ENCODE data around the gene CUL4A. TPM values are rescaled to one million over a fixed set of nuclear protein-coding genes. Genes with fewer than 3 reads are reported as not detected.

CUL4A gene
- total RNA-seq, 2 experiments from 2014 or later = 66.0 to 66.3 TPM

GRCh38 chr13:113205428-113205931 is 3.9 kb upstream of the CUL4A start:
- Mint-ChIP-seq H3K9me3 (no peaks in the 10 kb centered on the region), H3K27me3 (no peaks in the 10 kb centered on the region), H3K36me3 (peaks cover 15% of the 10 kb centered on the region), H3K4me3 (no peak overlapping the region), H3K27ac (no peak overlapping the region), H3K4me1 (peaks cover 37% of the 10 kb centered on the region)
- no peak for DNase-seq
- ATAC-seq (ENCODE audit: low read depth) = no peak
- POLR2A ChIA-PET = no interaction called here

- Mint-ChIP-seq H3K4me1 (peaks cover 47% of the 10 kb centered on the region), H3K4me3 (peak overlapping the region; percentile 88), H3K36me3 (peaks cover 26% of the 10 kb centered on the region), H3K27ac (peak overlapping the region; percentile 82), H3K27me3 (no peaks in the 10 kb centered on the region), H3K9me3 (no peaks in the 10 kb centered on the region)
- DNase-seq = no peak
- no peak for ATAC-seq (ENCODE audit: low read depth)
- POLR2A ChIA-PET = interaction anchor here (0.8 kb wide), 1 partner anchor 283 kb away, joined by 3 read pairs; the partner anchor contains the start of gene DCUN1D2
Observed at GRCh38 chr13:113207460-113207859, 2.0 kb upstream of the CUL4A start.

DNA sequence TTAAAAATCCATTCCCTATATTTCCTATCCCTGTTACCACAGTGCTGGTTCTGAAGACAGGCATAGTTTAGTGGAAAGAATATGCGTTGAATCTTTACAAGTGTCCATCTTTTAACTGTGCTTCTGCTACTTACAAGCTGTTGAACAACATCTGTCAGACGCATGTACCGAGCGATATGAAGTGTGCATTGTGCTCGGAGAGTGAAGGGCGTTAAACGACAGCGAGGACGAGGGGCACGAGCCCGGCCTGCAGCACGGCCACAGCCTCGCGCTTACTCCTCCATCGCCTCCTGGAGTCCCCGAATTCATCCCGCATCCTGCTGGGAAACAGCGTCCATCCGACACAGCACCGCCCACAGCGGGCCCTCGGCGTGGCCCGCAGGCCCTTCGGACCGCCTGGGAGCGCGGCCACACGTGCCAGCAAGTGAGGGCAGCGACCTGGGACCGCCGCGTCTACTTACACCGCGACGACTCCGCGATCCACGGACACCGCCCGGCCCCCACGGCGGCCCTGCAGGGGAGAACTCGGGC is 1.5 kb upstream of the CUL4A start:
- H3K4me1 Mint-ChIP-seq = peaks cover 47% of the 10 kb centered on the region
- peak; percentile 6 for ATAC-seq (ENCODE audit: low read depth)
- no peaks in the 10 kb centered on the region for H3K27me3 Mint-ChIP-seq
- peak overlapping the region; percentile 88 for H3K4me3 Mint-ChIP-seq
- DNase-seq = no peak
- H3K36me3 Mint-ChIP-seq = peaks cover 26% of the 10 kb centered on the region
- no peaks in the 10 kb centered on the region for H3K9me3 Mint-ChIP-seq
- peak overlapping the region; percentile 82 for H3K27ac Mint-ChIP-seq
- POLR2A ChIA-PET = interaction anchor here (0.8 to 2.9 kb wide), 5 partner anchors 17 to 283 kb away, joined by 3 to 16 read pairs (median 4); partner anchors contain the start of genes DCUN1D2 and LAMP1

DNA sequence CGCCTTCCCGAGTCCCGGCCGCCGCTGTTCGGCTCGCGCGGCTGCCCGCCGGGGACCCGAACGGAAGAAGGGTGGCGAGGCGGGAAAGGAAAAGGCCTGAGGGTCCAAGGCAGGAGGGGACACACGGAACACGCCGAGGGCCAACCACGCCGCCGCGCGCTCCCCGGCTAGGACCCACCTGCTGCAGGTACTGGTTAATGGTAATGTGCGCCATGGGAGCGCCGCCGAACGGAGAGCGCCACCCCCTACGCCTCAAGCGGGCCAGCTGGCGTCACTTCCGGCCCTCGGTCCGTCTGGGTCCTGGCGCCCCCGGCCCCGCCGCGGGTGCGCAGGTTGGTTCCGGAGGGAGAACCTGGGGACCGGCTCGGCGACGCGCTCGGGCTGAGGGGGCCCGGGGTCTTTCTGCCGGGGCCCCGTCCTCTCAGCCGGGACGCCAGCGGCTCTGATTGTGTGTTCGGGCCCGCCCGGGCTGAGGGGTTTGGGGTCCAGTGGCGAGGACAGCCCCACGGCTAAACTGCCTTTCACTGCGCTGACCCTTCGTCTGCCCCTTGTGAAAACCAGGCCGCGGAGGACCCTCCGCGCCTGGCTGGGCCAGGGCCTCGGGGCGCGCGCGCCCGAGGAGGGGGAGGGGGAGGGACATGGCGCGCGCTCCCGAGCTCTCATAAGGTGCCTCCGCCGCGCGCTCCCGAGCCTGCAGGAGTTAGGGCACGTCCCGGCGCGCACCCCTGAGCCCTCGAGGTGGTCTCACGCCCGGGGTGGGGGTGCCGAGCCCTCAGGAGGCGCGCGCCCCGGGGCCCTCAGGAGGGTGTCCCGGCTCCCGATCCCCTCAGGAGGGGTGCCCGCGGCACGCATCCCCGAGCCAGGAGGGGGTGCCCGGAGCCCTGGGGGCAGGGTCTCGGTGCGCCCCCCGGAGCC is 735 bp upstream of the CUL4A start, which contains the start of gene PCID2:
Gene PCID2 (minus strand): TSS at position 249 of the 915 bp plus-strand sequence. CDS start 35 bp downstream, at position 214.
- Mint-ChIP-seq H3K27me3 (no peaks in the 10 kb centered on the region), H3K27ac (peak within 1 kb of the TSS; percentile 82), H3K4me3 (peak within 1 kb of the TSS; percentile 88), H3K4me1 (peaks cover 51% of the 10 kb centered on the region), H3K36me3 (peaks cover 26% of the 10 kb centered on the region), H3K9me3 (no peaks in the 10 kb centered on the region)
- ATAC-seq (ENCODE audit: low read depth) = peak; percentile 69
- POLR2A ChIA-PET = interaction anchor here (0.7 to 2.9 kb wide), 13 partner anchors 17 to 620 kb away, joined by 3 to 16 read pairs (median 4); partner anchors contain the start of genes LAMP1, MCF2L, PROZ and TFDP1
- peak; percentile 97 for DNase-seq

- POLR2A ChIA-PET = interaction anchor here (0.7 to 2.9 kb wide), 12 partner anchors 22 to 374 kb away, joined by 3 to 16 read pairs (median 4); partner anchors contain the start of genes LAMP1, MCF2L, PROZ and TFDP1
- Mint-ChIP-seq H3K27ac (peak overlapping the region; percentile 72), H3K9me3 (no peaks in the 10 kb centered on the region), H3K4me1 (peaks cover 54% of the 10 kb centered on the region), H3K36me3 (peaks cover 26% of the 10 kb centered on the region), H3K27me3 (no peaks in the 10 kb centered on the region), H3K4me3 (peak overlapping the region; percentile 74)
- peak; percentile 60 for ATAC-seq (ENCODE audit: low read depth)
- peak; percentile 81 for DNase-seq
Observed at GRCh38 chr13:113209759-113210421, 477 bp downstream of the CUL4A start.

DNA sequence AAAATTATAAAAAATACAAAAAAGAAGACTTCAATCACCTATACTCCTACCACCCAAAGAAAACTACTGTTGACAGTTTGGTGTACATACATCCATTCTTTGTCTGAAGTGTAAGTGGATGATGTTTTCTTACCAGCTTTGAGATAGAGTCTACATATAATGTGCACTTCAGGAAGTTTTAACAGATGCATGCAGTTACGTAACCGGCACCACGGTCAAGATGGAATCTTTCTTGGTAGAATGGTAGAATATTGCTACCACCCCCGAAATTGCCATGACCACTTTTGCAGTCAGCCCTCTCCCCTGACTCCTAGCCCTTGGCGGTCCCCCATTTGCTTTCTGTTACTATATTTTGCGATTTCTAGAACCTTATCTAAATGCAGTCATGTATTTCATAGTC is 1.4 kb downstream of the CUL4A start:
- Mint-ChIP-seq H3K27ac (peak overlapping the region; percentile 37), H3K4me1 (peaks cover 46% of the 10 kb centered on the region), H3K36me3 (peaks cover 18% of the 10 kb centered on the region), H3K27me3 (no peaks in the 10 kb centered on the region), H3K9me3 (no peaks in the 10 kb centered on the region), H3K4me3 (peak overlapping the region; percentile 67)
- ATAC-seq (ENCODE audit: low read depth) (no peak), DNase-seq (no peak)
- POLR2A ChIA-PET = interaction anchor here (2.0 kb wide), 1 partner anchor 50 kb away, joined by 6 read pairs; no protein-coding TSS in a partner anchor

GRCh38 chr13:113211774-113212173 is 2.4 kb downstream of the CUL4A start:
- ATAC-seq (ENCODE audit: low read depth) = no peak
- Mint-ChIP-seq H3K36me3 (peaks cover 14% of the 10 kb centered on the region), H3K4me1 (peaks cover 38% of the 10 kb centered on the region), H3K4me3 (peak overlapping the region; percentile 49), H3K9me3 (no peaks in the 10 kb centered on the region), H3K27ac (peak overlapping the region; percentile 7), H3K27me3 (no peaks in the 10 kb centered on the region)
- POLR2A ChIA-PET = no interaction called here
- no peak for DNase-seq

DNA sequence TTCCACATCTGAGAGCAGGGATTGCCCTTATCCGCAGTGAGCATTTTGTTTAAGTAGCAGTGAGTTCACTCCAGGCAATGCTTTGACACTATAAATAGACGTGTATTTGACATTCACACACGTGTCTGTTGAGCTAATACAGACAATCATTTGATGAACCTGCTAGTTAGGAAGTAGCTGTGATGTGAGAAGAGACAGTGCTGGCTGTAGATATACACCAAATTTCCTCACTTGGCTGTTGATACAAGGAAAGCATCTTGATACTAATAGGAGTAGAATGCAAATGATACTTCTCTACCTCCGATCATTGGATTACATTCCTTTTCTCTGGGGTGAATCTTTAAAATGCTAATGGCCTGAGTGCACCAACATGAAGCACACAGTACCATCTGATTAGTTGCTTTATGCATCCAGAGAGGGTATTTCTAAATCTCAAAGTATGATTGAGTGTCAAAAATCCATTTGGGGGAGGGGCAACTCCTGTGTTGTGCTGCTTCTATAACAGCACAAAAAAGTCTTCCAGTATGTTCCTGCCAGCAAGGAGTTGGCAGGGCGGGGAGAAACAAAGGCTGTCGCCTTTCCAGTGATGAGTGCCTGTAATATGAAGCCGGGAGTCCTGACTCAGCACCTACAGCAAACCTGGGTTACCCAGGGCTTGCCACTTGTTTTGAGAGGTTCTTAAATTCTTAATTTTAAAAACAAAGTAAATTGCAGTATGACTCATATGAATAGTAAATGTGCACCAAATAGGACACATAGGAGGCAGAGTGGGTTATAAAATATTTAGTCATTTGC is 7.0 kb downstream of the CUL4A start:
- POLR2A ChIA-PET = no interaction called here
- Mint-ChIP-seq H3K27ac (no peak overlapping the region), H3K4me3 (no peak overlapping the region), H3K27me3 (no peaks in the 10 kb centered on the region), H3K36me3 (peaks cover 9% of the 10 kb centered on the region), H3K9me3 (no peaks in the 10 kb centered on the region), H3K4me1 (peaks cover 26% of the 10 kb centered on the region)
- ATAC-seq (ENCODE audit: low read depth) (no peak), DNase-seq (no peak)

DNA sequence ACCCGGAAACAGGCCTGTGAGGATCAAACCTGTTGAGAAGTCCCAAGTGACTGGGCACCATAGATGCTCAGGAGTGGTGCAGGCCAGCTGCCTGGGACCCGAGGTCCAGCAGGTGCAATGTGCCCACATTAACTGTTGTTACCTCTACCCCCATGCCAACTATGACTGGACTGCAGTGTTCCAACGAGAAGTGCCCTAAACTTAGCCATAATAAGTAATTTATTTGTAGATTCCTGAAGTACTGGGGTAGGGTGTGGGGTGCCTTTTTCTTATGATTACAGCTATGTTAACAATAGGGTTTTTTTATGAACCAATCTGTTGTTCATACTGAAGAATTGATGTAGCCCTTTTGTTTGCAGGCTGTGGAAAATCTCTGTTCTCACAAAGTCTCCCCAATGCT is 9.2 kb downstream of the CUL4A start:
- DNase-seq (no peak), ATAC-seq (ENCODE audit: low read depth) (no peak)
- H3K27ac Mint-ChIP-seq = no peak overlapping the region
- H3K4me3 Mint-ChIP-seq = no peak overlapping the region
- H3K9me3 Mint-ChIP-seq = no peaks in the 10 kb centered on the region
- peaks cover 13% of the 10 kb centered on the region for H3K36me3 Mint-ChIP-seq
- POLR2A ChIA-PET = no interaction called here
- H3K27me3 Mint-ChIP-seq = no peaks in the 10 kb centered on the region
- peaks cover 21% of the 10 kb centered on the region for H3K4me1 Mint-ChIP-seq

DNA sequence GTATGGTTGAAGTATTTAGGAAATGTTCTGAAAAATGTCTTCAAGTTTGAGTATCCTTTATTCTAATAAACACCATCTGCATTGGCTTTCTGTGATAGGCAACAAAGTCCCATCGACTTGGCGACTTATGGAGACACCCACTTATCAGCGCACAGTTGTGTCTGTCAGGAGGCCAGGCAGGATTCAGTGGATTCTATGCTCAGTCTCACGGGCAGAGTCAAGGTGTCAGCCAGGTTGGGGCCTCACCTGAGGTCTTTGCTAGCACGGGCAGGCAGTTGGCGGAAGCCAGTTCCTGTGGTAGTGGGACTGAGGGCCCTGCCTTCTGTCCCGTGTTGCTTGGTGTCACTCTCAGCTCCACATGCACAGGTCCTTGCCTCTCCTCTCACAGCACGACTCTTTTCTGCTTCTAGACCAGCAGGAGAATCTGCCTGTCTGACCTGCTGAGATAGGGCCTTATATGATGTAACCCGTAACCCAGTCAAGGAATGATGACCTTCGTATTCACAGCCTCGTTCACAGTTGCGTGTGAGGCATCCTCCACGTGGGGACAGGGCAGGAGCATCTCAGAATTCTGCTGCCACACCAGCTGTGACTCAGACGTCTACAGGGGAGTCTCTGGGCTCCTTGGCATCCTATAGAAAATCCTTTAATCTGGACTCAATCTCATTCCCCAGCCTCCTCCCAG is 10.0 kb downstream of the CUL4A start:
- DNase-seq (no peak), ATAC-seq (ENCODE audit: low read depth) (no peak)
- no peaks in the 10 kb centered on the region for H3K27me3 Mint-ChIP-seq
- POLR2A ChIA-PET = no interaction called here
- no peak overlapping the region for H3K4me3 Mint-ChIP-seq
- H3K27ac Mint-ChIP-seq = no peak overlapping the region
- peaks cover 15% of the 10 kb centered on the region for H3K4me1 Mint-ChIP-seq
- no peaks in the 10 kb centered on the region for H3K9me3 Mint-ChIP-seq
- peaks cover 14% of the 10 kb centered on the region for H3K36me3 Mint-ChIP-seq

DNA sequence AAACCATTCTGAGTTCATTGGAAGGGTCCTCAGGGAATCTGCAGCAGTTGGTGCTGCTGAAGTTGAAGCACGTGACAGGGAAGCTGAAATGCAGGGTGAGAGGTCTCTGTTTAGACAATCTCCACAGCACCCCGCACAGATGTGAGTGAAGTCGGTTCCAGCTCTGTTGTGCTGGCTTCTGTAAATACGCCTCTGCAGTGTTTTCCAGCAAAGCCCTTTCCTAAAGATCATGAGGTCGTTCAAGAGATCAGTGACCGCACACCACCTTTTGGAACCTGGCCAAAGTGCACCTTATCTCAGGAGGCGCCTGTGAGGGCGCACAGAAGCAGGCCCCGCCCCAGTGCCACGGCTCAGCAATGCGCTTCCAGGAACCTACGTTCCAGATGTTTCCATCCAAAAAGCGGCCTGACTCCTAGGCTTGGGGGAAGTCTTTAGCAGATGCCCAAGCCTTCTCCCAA is 10.8 kb downstream of the CUL4A start:
- ATAC-seq (ENCODE audit: low read depth) (no peak), DNase-seq (no peak)
- no peak overlapping the region for H3K4me3 Mint-ChIP-seq
- no peaks in the 10 kb centered on the region for H3K9me3 Mint-ChIP-seq
- H3K36me3 Mint-ChIP-seq = peaks cover 19% of the 10 kb centered on the region
- no peak overlapping the region for H3K27ac Mint-ChIP-seq
- H3K27me3 Mint-ChIP-seq = no peaks in the 10 kb centered on the region
- POLR2A ChIA-PET = no interaction called here
- peaks cover 15% of the 10 kb centered on the region for H3K4me1 Mint-ChIP-seq

GRCh38 chr13:113220877-113221276 is 11.5 kb downstream of the CUL4A start:
- no peaks in the 10 kb centered on the region for H3K27me3 Mint-ChIP-seq
- ATAC-seq (ENCODE audit: low read depth) (no peak), DNase-seq (no peak)
- POLR2A ChIA-PET = no interaction called here
- H3K9me3 Mint-ChIP-seq = no peaks in the 10 kb centered on the region
- peaks cover 19% of the 10 kb centered on the region for H3K36me3 Mint-ChIP-seq
- no peak overlapping the region for H3K4me3 Mint-ChIP-seq
- no peak overlapping the region for H3K27ac Mint-ChIP-seq
- H3K4me1 Mint-ChIP-seq = peaks cover 15% of the 10 kb centered on the region
